Measurements from ENCODE around the gene RIC8B.

GRCh38 chr12:106769078-106769477 lies 5.4 kb upstream of the RIC8B start:
- TF ChIP-seq POLR2A (IDR thresholded peaks at IDR 0.05), result no peak
- TF ChIP-seq CTCF (IDR thresholded peaks at IDR 0.05), result no peak
